ENCODE measurements around the gene DST.
A peak's percentile ranks its signal among the peaks of the same experiment; 100 is the strongest.
"Not testable (repeated sequence)": the region's sequence is repeated elsewhere in the genome, so short reads cannot be mapped to it uniquely, and the experiment has no call there.

The DST gene

GRCh38 chr6:56570413-56571359, 72.0 kb downstream of the DST start:
- Histone ChIP-seq H3K9me3 (ENCODE audit: control insufficient read depth, low read length) (no peaks in the 10 kb centered on the region), H3K4me2 (ENCODE audit: low read length) (no peak overlapping the region), H3K9ac (no peak overlapping the region), H3K27ac (no peak overlapping the region), H3K4me1 (no peaks in the 10 kb centered on the region), H3K36me3 (ENCODE audit: control insufficient read depth, insufficient read depth, low read length) (no peaks in the 10 kb centered on the region), H3K4me3 (ENCODE audit: low read depth, low read length) (no peak overlapping the region), H3K27me3 (ENCODE audit: control insufficient read depth, insufficient read depth, low read length) (no peaks in the 10 kb centered on the region), H2AFZ (no peak overlapping the region), H3K79me2 (no peaks in the 10 kb centered on the region)
- TF ChIP-seq, protein P1, sequence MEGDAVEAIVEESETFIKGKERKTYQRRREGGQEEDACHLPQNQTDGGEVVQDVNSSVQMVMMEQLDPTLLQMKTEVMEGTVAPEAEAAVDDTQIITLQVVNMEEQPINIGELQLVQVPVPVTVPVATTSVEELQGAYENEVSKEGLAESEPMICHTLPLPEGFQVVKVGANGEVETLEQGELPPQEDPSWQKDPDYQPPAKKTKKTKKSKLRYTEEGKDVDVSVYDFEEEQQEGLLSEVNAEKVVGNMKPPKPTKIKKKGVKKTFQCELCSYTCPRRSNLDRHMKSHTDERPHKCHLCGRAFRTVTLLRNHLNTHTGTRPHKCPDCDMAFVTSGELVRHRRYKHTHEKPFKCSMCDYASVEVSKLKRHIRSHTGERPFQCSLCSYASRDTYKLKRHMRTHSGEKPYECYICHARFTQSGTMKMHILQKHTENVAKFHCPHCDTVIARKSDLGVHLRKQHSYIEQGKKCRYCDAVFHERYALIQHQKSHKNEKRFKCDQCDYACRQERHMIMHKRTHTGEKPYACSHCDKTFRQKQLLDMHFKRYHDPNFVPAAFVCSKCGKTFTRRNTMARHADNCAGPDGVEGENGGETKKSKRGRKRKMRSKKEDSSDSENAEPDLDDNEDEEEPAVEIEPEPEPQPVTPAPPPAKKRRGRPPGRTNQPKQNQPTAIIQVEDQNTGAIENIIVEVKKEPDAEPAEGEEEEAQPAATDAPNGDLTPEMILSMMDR (IDR thresholded peaks at IDR 0.05): peak; percentile 59

- TF ChIP-seq, protein P1 (IDR thresholded peaks at IDR 0.05): no peak
- no peaks in the 10 kb centered on the region for H3K4me1 ChIP-seq
- no peaks in the 10 kb centered on the region for H3K79me2 ChIP-seq
- H2AFZ ChIP-seq: no peak overlapping the region
- H3K4me2 ChIP-seq (ENCODE audit: low read length): no peak overlapping the region
- H3K27ac ChIP-seq: no peak overlapping the region
- no peak overlapping the region for H3K4me3 ChIP-seq (ENCODE audit: low read depth, low read length)
- H3K9ac ChIP-seq: no peak overlapping the region
- H3K9me3 ChIP-seq (ENCODE audit: control insufficient read depth, low read length): no peaks in the 10 kb centered on the region
- H3K27me3 ChIP-seq (ENCODE audit: control insufficient read depth, insufficient read depth, low read length): no peaks in the 10 kb centered on the region
- H3K36me3 ChIP-seq (ENCODE audit: control insufficient read depth, insufficient read depth, low read length): no peaks in the 10 kb centered on the region
Observed at GRCh38 chr6:56567501-56567900, 75.2 kb downstream of the DST start.

GRCh38 chr6:56562730-56563129, 80.0 kb downstream of the DST start:
- H3K27me3 ChIP-seq (ENCODE audit: control insufficient read depth, insufficient read depth, low read length); H3K4me1 ChIP-seq; H3K9me3 ChIP-seq (ENCODE audit: control insufficient read depth, low read length); H3K4me2 ChIP-seq (ENCODE audit: low read length); H2AFZ ChIP-seq; H3K36me3 ChIP-seq (ENCODE audit: control insufficient read depth, insufficient read depth, low read length); H3K9ac ChIP-seq; H3K27ac ChIP-seq; H3K4me3 ChIP-seq (ENCODE audit: low read depth, low read length); H3K79me2 ChIP-seq: not testable (repeated sequence)

DNA sequence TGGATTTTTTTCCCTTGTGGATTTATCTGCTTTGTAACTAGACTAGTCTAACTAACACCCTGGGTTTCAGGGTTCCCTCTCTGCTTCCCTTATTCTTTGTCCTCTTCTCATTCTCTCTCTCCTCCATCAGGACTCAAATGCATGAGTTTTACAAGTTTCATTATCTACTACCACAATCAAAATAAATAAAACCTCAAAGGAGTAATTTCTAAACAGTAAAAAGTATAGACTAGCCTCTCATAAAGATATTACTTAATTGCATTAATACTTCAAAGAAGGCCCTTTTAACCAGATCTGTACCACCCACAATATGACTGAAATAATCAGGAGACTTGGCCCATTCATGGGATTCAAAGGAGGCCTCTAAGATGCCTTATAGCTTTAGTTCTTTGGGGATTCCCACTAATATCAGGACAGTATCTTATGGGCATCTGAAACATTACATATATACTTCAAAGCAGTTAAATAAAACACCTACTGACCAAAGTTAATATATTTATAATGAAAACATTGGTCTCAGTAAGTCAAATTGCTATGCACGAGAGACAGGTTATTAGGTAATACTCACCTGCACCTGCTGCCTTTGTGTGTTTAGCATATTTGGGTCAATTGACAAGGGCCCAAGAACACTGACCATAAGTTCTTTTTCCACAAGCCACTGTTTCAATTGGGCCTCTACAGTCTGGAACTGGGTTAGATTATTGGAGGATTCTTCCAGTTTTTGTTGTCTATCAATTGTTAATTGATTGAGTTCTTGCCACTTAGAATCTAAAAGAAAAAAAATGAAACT, 85.7 kb downstream of the DST start:
- H3K4me3 ChIP-seq (ENCODE audit: low read depth, low read length): no peak overlapping the region
- no peaks in the 10 kb centered on the region for H3K9me3 ChIP-seq (ENCODE audit: control insufficient read depth, low read length)
- H3K36me3 ChIP-seq (ENCODE audit: control insufficient read depth, insufficient read depth, low read length): no peaks in the 10 kb centered on the region
- no peaks in the 10 kb centered on the region for H3K79me2 ChIP-seq
- H3K9ac ChIP-seq: no peak overlapping the region
- no peak overlapping the region for H3K4me2 ChIP-seq (ENCODE audit: low read length)
- no peak overlapping the region for H3K27ac ChIP-seq
- TF ChIP-seq, protein P1 (IDR thresholded peaks at IDR 0.05): no peak
- no peaks in the 10 kb centered on the region for H3K27me3 ChIP-seq (ENCODE audit: control insufficient read depth, insufficient read depth, low read length)
- H3K4me1 ChIP-seq: peaks cover 4% of the 10 kb centered on the region
- no peak overlapping the region for H2AFZ ChIP-seq

- TF ChIP-seq, protein P1 (IDR thresholded peaks at IDR 0.05): no peak
- H3K9me3 ChIP-seq (ENCODE audit: control insufficient read depth, low read length): no peaks in the 10 kb centered on the region
- no peak overlapping the region for H3K4me2 ChIP-seq (ENCODE audit: low read length)
- H3K27ac ChIP-seq: no peak overlapping the region
- H3K9ac ChIP-seq: no peak overlapping the region
- no peak overlapping the region for H2AFZ ChIP-seq
- H3K4me1 ChIP-seq: peaks cover 4% of the 10 kb centered on the region
- no peaks in the 10 kb centered on the region for H3K36me3 ChIP-seq (ENCODE audit: control insufficient read depth, insufficient read depth, low read length)
- no peaks in the 10 kb centered on the region for H3K79me2 ChIP-seq
- H3K4me3 ChIP-seq (ENCODE audit: low read depth, low read length): no peak overlapping the region
- no peaks in the 10 kb centered on the region for H3K27me3 ChIP-seq (ENCODE audit: control insufficient read depth, insufficient read depth, low read length)
Observed at GRCh38 chr6:56555438-56555872, 87.2 kb downstream of the DST start.

Measured in parathyroid adenoma (tissue), 2 donors.